A549 treated with DMSO at 1 μM for 4 hours (cell line): ENCODE results near the gene ITIH5. TPM values are rescaled to one million over a fixed set of nuclear protein-coding genes. Genes with fewer than 3 reads are reported as not detected.

Experiments used
- total RNA-seq: library from RNA; stranded (reverse); fragments of 200-300 nt; extraction: Qiagen RNA extraction; gene quantifications from 5 replicates; pipeline ENCODE4 v1.2.3, GENCODE V29; 2022; ENCODE audit warnings: low read depth

The ITIH5 gene
- total RNA-seq = 0.08 to 0.14 TPM (median 0.10 TPM) in 5 replicates

GRCh38 chr10:7666253-7667023 is at the start of gene ITIH5:
TSS of gene ITIH5 (minus strand) at chr10:7666966. CDS start at chr10:7666892, 74 bp downstream.

DNA sequence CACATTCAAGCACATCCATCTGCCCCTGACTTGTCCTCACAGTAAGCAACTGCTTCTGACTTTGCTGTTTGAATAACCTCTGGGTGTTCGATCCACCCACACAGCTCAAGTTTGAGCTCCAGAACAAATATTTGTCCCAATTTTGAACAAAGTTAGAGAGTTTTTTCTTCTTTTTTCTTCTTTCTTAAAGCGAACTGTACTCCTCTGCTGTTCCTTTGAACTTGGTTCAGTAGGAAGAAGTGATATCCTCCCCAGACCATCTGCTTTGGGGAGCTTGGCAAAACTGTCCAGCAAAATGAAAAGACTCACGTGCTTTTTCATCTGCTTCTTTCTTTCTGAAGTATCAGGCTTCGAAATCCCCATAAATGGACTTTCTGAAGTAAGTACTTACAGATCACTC is 36.4 kb upstream of the ITIH5 start, which contains the start of gene ITIH2:
ITIH2 (plus strand) TSS at position 177 of the 400 bp plus-strand sequence; CDS start at position 296, 119 bp downstream.

Other genes starting within 250 kb of the ITIH5 start
- 0.19 to 0.53 TPM (median 0.32 TPM) in 5 replicates for gene ITIH2, start 36.4 kb upstream of the ITIH5 start, total RNA-seq
- 10.3 to 16.2 TPM (median 13.8 TPM) in 5 replicates for gene KIN, start 121.0 kb upstream of the ITIH5 start, total RNA-seq
- gene ATP5F1C, start 121.2 kb upstream of the ITIH5 start, total RNA-seq = 256 to 334 TPM (median 278 TPM) in 5 replicates
- 7.2 to 9.1 TPM (median 8.9 TPM) in 5 replicates for gene TAF3, start 151.5 kb upstream of the ITIH5 start, total RNA-seq